ENCODE data around the gene RASGEF1C.

The RASGEF1C gene

DNA sequence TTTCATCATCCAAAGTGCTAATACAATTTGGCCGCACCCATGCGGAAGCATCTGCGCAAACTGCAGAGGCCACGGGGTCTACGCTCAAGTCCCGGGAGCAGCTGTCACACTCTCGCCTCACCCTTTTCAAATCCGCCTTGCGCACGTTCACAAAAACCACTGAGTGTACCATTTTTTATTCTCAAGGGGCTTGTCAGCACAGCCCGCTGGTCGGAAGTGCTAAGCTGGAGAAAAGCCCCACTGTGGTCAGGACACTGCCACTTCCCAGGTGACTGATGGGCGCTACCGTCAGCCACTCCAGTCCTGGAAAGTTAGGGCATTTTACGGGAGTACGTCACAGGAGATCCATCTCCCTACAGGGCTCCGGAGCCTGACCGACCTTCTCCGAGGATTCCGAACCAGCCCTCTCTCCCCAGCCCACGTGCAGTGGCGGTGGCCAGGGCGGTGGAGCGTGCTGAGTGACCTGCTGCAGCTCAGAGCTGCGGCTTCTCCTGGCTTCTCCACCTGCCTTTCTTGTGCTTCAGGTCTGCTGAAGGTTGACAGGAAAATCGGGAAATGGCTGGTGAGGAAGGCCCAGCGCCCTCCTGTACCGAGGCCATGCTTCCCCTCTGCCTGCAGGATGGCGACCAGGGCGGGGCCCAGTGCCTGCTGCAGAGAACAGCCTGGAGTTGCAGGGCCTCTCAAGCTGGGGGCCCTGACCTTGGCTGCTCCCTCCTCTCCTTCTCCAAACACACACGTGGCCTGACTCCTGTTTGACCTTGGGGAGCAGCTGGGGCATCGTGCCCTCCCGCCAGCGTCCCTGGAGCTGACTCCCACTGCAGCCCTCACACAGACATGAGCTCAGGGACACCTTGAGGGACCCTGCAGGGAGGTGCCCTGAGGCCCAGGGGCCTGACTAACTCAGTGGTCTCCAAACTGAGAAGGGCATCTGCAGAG is 14.3 kb downstream of the RASGEF1C start:
- no peak overlapping the region for H3K4me2 ChIP-seq (ENCODE audit: low read depth, low read length, poor library complexity, severe bottlenecking)
- TF ChIP-seq, protein P1, sequence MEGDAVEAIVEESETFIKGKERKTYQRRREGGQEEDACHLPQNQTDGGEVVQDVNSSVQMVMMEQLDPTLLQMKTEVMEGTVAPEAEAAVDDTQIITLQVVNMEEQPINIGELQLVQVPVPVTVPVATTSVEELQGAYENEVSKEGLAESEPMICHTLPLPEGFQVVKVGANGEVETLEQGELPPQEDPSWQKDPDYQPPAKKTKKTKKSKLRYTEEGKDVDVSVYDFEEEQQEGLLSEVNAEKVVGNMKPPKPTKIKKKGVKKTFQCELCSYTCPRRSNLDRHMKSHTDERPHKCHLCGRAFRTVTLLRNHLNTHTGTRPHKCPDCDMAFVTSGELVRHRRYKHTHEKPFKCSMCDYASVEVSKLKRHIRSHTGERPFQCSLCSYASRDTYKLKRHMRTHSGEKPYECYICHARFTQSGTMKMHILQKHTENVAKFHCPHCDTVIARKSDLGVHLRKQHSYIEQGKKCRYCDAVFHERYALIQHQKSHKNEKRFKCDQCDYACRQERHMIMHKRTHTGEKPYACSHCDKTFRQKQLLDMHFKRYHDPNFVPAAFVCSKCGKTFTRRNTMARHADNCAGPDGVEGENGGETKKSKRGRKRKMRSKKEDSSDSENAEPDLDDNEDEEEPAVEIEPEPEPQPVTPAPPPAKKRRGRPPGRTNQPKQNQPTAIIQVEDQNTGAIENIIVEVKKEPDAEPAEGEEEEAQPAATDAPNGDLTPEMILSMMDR (IDR thresholded peaks at IDR 0.05; ENCODE audit: insufficient read depth, low read length, poor library complexity, severe bottlenecking), result no peak
- no peak for TF ChIP-seq EZH2phosphoT487 (conservative IDR thresholded peaks at IDR 0.05; ENCODE audit: low read length)

DNA sequence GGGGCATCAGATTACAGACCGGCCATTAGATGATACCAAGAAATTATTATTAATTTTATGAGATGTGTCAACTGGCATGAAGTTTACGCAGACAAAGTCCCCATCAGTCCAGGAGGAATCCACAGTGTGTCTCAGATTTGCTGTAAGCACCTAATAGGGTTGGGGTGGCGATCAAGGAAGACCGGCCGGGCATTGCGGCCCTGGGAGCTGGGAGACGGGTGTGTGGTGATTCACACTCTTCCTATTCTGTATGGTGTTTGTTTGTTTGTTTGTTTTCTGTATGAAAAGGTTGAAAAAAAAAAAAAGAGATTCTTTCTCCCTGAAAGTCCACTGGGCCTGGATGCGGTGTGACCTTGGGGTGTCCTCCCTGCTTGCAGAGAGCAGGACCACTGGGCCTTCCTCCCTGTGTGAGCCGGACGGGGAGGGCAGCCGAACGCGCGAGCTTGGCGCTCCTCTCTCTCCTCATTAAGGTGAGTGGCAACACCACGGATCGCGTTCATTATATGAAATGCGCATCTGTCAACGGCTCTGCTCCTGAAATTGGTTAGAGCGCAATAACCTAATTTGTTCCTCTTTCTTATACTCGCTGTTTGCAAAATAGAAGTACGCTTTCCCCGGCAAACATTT is 15.1 kb downstream of the RASGEF1C start:
- Histone ChIP-seq H2AFZ (ENCODE audit: low read depth, low read length, severe bottlenecking) (no peak overlapping the region), H3F3A (ENCODE audit: insufficient read depth) (no peaks in the 10 kb centered on the region), H3K27me3 (ENCODE audit: low read length) (no peaks in the 10 kb centered on the region), H4K20me1 (ENCODE audit: low read depth, low read length) (no peaks in the 10 kb centered on the region), H3K27ac (ENCODE audit: low read depth, low read length) (no peak overlapping the region), H3K9me3 (ENCODE audit: insufficient read depth, low read length) (no peaks in the 10 kb centered on the region), H3K79me2 (ENCODE audit: insufficient read depth, low read length) (no peaks in the 10 kb centered on the region), H3K36me3 (ENCODE audit: low read length) (no peaks in the 10 kb centered on the region), H3K4me2 (ENCODE audit: low read depth, low read length, poor library complexity, severe bottlenecking) (no peak overlapping the region), H3K4me3 (ENCODE audit: insufficient read depth, low read length, poor library complexity, severe bottlenecking) (no peak overlapping the region), H3K9me2 (replicated peaks; ENCODE audit: insufficient read depth, low read length) (no peaks in the 10 kb centered on the region), H3K9ac (ENCODE audit: low read length) (no peak overlapping the region)
- no peak for TF ChIP-seq EZH2phosphoT487 (conservative IDR thresholded peaks at IDR 0.05; ENCODE audit: low read length)
- TF ChIP-seq, protein P1 (IDR thresholded peaks at IDR 0.05; ENCODE audit: insufficient read depth, low read length, poor library complexity, severe bottlenecking), result no peak

More for the DNA sequence above, 14.3 kb downstream of the RASGEF1C start:
- Histone ChIP-seq H2AFZ (ENCODE audit: low read depth, low read length, severe bottlenecking) (no peak overlapping the region), H3K27ac (ENCODE audit: low read depth, low read length) (no peak overlapping the region), H3K9me3 (ENCODE audit: insufficient read depth, low read length) (no peaks in the 10 kb centered on the region), H3K79me2 (ENCODE audit: insufficient read depth, low read length) (no peaks in the 10 kb centered on the region), H3K27me3 (ENCODE audit: low read length) (no peaks in the 10 kb centered on the region), H4K20me1 (ENCODE audit: low read depth, low read length) (no peaks in the 10 kb centered on the region), H3F3A (ENCODE audit: insufficient read depth) (no peaks in the 10 kb centered on the region), H3K9me2 (replicated peaks; ENCODE audit: insufficient read depth, low read length) (no peaks in the 10 kb centered on the region), H3K9ac (ENCODE audit: low read length) (no peak overlapping the region), H3K36me3 (ENCODE audit: low read length) (no peaks in the 10 kb centered on the region), H3K4me3 (ENCODE audit: insufficient read depth, low read length, poor library complexity, severe bottlenecking) (no peak overlapping the region)

DNA sequence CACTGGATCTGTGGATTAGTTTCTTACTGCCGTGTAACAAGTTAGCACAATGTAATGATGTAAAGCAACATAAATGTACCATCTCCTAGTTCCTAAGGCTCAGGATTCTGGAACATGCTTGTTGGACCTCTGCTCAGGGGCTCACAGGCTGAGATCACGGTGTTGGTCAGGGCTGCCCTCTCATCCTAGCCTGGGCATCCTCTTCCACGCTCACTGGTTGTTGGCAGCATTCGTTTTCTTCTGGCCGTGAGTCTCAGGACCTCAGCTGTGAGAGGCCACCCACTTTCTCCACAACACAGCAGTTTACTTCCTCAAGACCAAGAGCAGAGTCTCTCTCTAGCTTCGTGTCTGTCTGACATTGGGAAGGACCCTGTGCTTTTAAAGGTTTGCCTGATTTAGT is 17.3 kb downstream of the RASGEF1C start:
- no peaks in the 10 kb centered on the region for H3K79me2 ChIP-seq (ENCODE audit: insufficient read depth, low read length)
- H3K9me3 ChIP-seq (ENCODE audit: insufficient read depth, low read length), result no peaks in the 10 kb centered on the region
- H3K27ac ChIP-seq (ENCODE audit: low read depth, low read length), result no peak overlapping the region
- no peak overlapping the region for H2AFZ ChIP-seq (ENCODE audit: low read depth, low read length, severe bottlenecking)
- H3K36me3 ChIP-seq (ENCODE audit: low read length), result no peaks in the 10 kb centered on the region
- no peak for TF ChIP-seq EZH2phosphoT487 (conservative IDR thresholded peaks at IDR 0.05; ENCODE audit: low read length)
- TF ChIP-seq, protein P1 (IDR thresholded peaks at IDR 0.05; ENCODE audit: insufficient read depth, low read length, poor library complexity, severe bottlenecking), result no peak
- no peaks in the 10 kb centered on the region for H3K9me2 ChIP-seq (replicated peaks; ENCODE audit: insufficient read depth, low read length)
- no peak overlapping the region for H3K9ac ChIP-seq (ENCODE audit: low read length)
- no peaks in the 10 kb centered on the region for H3K27me3 ChIP-seq (ENCODE audit: low read length)
- H3F3A ChIP-seq (ENCODE audit: insufficient read depth), result no peaks in the 10 kb centered on the region
- H3K4me3 ChIP-seq (ENCODE audit: insufficient read depth, low read length, poor library complexity, severe bottlenecking), result no peak overlapping the region
- H3K4me2 ChIP-seq (ENCODE audit: low read depth, low read length, poor library complexity, severe bottlenecking), result no peak overlapping the region
- no peaks in the 10 kb centered on the region for H4K20me1 ChIP-seq (ENCODE audit: low read depth, low read length)
